Measurements from ENCODE around the gene SP8.
"Not testable (repeated sequence)": the region's sequence is repeated elsewhere in the genome, so short reads cannot be mapped to it uniquely, and the experiment has no call there.

The SP8 gene

DNA sequence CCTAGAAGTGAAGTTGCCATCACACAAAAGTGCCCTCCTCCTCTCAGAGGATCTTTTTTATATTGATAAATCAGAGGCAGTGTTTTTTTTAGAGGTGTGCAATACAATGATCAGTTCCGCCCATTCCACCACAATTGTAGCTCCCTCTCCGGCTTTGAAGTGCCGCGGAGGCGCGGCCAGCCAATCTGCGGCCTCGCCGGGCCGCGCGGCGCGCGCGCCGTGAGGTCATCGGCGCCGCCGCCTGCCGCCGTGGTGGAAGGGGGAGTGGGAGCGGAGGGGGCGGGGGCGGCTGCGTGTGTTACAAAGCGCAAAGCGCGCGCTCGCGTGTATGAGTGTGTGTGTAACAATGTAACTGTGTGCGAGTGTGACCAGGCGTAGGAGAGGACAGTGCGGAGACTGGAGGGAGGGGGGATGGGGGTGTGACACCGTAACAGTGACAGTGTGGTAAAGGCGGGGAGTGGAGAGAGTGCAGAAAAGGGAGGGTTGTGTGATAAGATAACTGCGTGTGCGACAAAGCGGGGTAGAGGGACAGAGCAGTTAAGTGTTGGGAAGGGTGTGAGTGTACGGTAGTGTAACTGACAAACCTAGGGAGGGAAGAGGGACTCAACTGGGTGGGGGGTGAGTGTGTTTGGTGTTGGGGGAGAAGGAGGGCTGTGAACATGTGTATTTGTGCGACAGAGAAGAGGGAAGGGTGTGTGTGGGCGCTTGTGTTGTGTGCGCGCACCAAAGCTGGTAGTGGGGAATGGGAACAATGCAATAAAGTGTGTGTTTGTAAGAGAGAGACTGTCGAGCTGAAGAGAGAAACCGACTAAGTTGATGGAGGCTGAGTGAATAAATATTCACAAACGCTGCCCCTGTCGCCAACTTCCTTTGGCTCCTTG, at the start of gene SP8:
Gene SP8, minus strand, starts transcription at position 108 of the 881 bp plus-strand sequence. Its CDS starts 88 bp downstream, at position 20.
- DNase-seq (ENCODE audit: low read depth), result no peak

DNA sequence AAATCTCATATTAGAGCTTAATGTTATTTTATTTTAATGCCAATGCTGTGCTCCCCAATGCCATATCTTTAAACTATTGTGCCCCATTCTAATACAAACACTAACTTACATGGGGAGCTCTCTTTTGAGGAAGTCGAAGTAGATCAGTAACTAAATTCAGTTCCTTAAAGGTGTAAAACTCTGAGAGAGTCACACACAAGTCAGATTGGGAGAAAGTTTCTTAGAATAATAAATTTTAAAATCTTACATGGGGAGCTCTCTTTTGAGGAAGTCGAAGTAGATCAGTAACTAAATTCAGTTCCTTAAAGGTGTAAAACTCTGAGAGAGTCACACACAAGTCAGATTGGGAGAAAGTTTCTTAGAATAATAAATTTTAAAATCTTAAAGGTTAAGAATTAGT, 49.7 kb upstream of the SP8 start:
- not testable (repeated sequence) for DNase-seq (ENCODE audit: low read depth)

- DNase-seq (ENCODE audit: low read depth), result no peak
Observed at GRCh38 chr7:20835111-20835750, 48.5 kb upstream of the SP8 start.

GRCh38 chr7:20834656-20835055, 48.0 kb upstream of the SP8 start:
- DNase-seq (ENCODE audit: low read depth), result no peak

- DNase-seq (ENCODE audit: low read depth), result no peak
Observed at GRCh38 chr7:20831956-20832355, 45.3 kb upstream of the SP8 start.

DNA sequence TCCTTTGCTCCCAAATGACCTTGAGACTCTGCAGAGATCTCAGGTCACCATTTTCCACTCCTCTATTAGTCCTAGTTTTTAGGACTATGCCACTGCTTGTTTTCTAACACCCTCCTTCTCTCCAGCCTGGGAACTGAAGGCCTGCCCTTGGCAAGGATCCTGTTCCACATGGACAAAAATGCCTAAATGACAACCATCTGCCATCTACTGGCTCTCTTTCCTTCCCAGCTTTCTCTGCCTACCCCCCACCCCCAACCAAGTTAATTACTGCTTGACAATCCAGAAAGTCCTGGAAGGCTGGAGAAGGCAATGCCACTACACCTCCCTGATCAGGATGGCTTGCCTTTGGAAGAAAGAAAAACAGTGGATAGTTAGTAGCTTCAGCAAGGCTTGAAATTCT, 44.8 kb upstream of the SP8 start:
- no peak for DNase-seq (ENCODE audit: low read depth)

DNA sequence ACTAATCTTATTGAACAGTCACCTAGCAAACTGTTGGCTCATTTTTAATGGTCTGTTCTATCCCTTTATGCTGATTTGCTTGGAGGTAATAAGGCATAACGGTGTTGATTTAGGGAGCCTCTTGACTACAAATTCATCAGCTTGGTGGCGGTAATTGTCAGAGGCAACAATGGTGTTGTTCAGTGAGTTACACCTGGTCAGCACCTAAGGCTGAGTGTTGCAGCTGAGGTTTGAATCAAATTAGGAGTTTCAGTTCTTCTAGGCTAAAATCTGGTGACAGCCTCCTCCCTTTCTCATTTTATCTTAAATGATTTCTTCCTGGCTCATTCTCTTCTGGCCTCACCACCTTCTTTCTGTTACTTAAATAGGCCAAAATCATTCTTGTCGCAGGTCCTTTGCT, 42.3 kb upstream of the SP8 start:
- no peak for DNase-seq (ENCODE audit: low read depth)

GRCh38 chr7:20827172-20827571, 40.5 kb upstream of the SP8 start:
- DNase-seq (ENCODE audit: low read depth), result no peak

GRCh38 chr7:20826243-20826642, 39.6 kb upstream of the SP8 start:
- no peak for DNase-seq (ENCODE audit: low read depth)

DNA sequence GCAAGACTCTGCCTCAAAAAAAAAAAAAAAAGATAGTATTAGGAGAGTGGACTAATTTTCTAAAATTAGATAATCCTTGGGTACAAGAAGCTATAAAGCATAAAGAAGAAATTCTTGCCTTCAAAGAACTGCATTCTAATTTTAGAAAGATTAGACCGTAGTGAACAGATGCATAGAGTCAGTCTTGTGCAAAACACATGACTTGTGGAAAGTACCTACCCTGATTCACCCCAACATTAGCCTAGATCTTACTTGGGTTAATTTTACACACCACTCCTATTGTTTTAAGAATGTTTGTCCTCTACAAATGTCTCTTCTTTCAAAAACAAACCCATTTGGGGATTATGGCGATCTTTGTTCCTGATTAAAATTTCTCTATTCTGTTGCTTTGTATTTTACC, 38.9 kb upstream of the SP8 start:
- no peak for DNase-seq (ENCODE audit: low read depth)

DNA sequence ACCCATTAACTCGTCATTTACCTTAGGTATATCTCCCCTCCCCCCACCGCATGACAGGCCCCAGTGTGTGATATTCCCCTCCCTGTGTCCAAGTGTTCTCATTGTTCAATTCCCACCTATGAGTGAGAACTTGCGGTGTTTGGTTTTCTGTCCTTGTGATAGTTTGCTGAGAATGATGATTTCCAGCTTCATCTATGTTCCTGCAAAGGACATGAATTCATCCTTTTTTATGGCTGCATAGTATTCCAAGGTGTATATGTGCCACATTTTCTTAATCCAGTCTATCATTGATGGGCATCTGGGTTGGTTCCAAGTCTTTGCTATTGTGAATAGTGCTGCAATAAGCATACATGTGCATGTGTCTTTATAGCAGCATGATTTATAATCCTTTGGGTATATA, 34.7 kb upstream of the SP8 start:
- not testable (repeated sequence) for DNase-seq (ENCODE audit: low read depth)

DNA sequence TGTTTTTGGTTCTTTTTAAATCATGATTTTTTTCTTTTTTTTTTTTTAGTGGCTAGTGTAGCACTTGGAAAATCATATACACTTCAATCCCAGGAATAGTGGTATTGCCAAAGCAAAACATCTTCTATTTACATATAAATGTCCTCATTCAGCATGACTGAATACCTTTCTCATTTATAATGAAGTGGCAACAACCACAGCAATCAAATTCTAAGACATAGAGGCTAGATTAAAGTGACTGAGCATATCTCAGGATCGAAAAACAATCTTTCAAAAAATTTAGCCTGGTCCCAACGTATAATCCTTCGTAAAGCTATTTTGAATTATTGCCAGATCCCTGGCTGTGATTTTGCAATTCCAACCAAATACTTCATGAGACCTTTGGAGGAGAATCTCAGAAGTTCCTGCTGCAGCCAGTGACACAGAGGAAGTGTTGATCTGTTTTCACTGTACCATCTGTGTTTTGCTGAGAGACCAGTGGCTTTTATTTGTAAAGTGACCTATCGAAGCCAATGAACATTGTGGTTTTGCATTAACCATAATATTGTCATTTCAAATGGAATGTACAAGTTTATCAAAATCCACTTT, 29.8 kb upstream of the SP8 start:
- no peak for DNase-seq (ENCODE audit: low read depth)

DNA sequence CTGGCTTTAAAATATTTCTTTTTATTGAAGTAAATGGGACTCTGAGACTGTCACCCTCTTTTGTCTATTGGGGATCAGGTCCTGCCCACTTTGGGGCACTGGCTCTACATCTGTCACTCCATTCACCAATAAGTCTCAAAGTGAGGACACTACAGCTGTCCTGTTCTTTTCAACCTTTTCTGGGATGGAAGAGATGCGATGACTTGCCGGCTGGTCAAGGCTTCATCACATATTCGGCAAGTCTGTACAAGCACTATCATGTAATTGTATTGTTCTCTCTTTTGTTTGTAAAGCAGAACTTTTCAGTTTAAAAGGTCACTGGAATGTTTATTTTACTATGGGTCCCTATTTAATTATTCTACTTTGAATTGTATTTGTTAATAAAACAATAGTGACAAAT, 17.7 kb upstream of the SP8 start:
- no peak for DNase-seq (ENCODE audit: low read depth)

DNA sequence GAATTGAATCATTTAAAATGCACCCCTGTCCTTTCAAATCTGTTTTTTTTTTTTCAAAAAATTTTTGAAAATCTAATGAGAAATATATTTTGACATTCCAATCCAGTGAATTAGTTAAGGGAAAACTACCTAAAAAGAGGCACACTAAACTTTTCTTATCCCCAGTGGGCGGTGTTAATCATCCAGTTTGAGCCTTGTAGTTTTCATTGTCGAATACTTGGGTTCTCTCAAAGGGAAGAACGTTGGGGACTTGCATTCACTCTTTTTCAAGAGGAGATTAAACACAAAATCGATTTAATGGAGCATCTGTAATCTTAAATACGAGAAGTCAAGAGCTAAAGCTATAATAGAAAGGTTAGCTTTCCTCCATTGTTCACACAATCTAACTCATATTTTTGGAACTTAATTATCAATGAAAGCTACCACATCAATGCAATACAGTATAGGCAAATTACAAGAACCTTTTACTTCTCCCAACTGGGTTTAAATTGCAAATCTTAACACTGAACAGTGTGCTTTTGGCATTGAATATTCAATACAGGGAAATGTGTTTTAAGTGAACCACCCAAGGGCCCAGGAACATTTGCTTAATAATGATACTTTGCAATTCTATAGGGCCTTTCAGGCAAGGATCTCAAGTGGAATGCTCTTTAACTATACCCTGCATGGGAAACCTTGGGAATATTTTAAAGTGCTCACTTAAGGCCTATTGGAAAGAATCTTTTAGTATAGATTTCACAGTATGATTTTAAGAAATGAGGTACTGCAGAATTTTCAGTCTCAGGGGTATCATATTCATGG, 13.1 kb upstream of the SP8 start:
- DNase-seq (ENCODE audit: low read depth), result no peak

DNA sequence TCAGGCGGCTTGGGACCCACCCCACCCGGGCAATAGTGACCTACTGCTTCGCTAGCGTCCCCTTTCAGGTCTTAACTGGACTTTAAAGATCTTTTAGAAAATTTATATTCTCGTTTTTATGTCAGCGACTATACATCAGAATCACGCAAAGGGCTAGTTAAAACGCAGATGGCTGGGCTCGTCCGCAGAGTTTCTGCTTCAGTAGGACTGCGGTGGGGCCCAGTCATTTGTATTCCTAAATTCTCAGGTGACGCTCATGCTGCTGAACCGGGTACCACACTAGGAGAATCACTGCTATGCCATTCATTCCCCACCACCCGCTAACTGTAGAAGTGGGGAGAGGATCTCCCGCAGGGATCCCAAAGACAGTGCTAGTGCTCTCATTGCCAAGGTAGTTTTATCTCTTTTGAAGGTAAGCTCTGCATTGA, 12.0 kb upstream of the SP8 start:
- no peak for DNase-seq (ENCODE audit: low read depth)

GRCh38 chr7:20798081-20798693, 11.5 kb upstream of the SP8 start:
- no peak for DNase-seq (ENCODE audit: low read depth)

GRCh38 chr7:20797462-20798080, 10.9 kb upstream of the SP8 start:
- no peak for DNase-seq (ENCODE audit: low read depth)

GRCh38 chr7:20797042-20797461, 10.4 kb upstream of the SP8 start:
- no peak for DNase-seq (ENCODE audit: low read depth)

GRCh38 chr7:20796500-20796899, 9.8 kb upstream of the SP8 start:
- no peak for DNase-seq (ENCODE audit: low read depth)

GRCh38 chr7:20795881-20796280, 9.2 kb upstream of the SP8 start:
- DNase-seq (ENCODE audit: low read depth), result no peak

DNA sequence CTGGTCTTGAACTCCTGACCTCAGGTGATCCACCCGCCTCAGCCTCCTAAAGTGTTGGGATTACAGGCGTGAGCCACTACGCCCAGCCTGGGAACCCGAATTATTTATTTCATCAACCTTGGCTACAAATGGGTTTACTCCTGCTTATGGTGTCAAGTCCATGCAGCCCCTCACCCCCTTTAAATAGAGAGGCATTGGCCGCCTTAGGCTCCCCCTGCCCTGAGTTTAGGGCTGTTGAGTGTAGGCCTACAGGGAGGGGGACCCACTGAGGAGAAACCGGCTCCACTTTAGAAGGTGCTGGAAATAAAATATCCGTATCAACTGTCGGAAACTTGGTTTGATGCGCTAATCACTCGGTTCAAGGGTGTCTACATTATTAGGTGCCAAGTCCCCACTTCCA, 8.7 kb upstream of the SP8 start:
- no peak for DNase-seq (ENCODE audit: low read depth)
